HG03469 (cell line): ENCODE measurements around the gene RTL5.

ENCODE experiments used
- ATAC-seq: cut with Tn5 transposase; IDR thresholded peaks from one replicate; pipeline ENCODE4 v1.9.1; 2021; ENCODE audit warnings: mild to moderate bottlenecking, moderate library complexity, moderate number of reproducible peaks; ENCODE audit not compliant: unreplicated experiment

Gene RTL5

GRCh38 chrX:72130156-72130761 is 1.5 kb downstream of the RTL5 start:
- ATAC-seq, result no peak

DNA sequence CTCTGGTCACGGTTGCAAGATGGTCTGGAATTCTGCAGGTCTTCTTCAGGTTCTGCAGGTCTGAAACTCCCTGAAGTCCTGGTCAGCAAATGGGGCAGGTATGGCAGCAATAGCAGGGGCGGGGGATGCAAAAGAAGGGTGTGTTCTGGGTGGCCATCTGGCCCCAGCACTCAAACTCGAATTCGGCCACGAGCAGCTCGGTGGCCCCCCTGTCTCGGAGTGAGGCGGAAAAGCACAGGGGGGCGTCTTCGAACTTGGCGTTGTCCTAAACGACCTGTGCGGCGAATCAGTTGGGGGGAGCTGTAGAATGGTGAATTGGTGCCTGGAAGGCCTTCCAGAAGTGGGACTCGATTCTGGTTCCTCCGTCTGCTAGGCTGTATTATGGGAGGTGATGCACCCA is 2.1 kb downstream of the RTL5 start:
- ATAC-seq, result no peak

DNA sequence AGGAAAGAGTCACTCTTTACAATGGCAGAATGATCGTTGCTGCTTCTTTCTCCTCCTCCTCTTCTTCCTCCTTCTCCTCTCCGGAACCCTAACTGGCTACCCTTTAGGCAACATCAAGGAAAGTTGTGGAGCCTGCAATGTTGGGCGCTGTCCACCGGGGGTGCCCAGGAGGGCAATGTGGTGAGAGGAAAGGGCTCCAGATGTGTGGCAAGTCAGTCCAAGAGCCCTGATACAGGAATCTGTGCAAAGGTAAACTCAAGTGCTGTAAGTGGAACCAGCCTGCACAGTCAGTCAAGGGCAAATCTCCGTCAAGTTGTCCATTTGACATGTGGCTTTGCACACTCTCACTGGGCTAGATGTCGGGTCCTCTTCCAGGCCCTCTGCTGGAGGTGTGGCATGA is 2.8 kb downstream of the RTL5 start:
- no peak for ATAC-seq

- no peak for ATAC-seq
Observed at GRCh38 chrX:72128183-72128834, 3.4 kb downstream of the RTL5 start.

- no peak for ATAC-seq
Observed at GRCh38 chrX:72127332-72127731, 4.4 kb downstream of the RTL5 start.

- ATAC-seq, result peak; percentile 45
Observed at GRCh38 chrX:72126539-72127140, 5.1 kb downstream of the RTL5 start.

DNA sequence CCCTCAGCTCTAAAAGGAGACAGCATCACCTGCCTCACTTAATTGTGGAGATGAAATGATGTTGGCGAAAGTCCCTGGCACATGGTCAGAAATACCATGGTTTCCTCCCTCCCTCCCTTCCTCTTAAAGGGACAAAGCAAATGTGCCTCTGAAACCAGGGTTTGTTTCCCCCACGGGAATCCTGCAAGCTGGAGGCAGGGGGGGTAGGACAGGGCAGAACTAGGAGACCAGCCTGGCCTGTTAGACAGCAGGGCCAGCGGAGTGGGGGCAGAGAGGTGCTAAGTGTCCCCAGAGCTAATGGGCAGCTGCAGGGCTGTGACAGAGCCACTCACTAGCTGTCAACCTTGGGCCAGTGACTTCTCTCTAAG is 5.7 kb downstream of the RTL5 start:
- no peak for ATAC-seq

DNA sequence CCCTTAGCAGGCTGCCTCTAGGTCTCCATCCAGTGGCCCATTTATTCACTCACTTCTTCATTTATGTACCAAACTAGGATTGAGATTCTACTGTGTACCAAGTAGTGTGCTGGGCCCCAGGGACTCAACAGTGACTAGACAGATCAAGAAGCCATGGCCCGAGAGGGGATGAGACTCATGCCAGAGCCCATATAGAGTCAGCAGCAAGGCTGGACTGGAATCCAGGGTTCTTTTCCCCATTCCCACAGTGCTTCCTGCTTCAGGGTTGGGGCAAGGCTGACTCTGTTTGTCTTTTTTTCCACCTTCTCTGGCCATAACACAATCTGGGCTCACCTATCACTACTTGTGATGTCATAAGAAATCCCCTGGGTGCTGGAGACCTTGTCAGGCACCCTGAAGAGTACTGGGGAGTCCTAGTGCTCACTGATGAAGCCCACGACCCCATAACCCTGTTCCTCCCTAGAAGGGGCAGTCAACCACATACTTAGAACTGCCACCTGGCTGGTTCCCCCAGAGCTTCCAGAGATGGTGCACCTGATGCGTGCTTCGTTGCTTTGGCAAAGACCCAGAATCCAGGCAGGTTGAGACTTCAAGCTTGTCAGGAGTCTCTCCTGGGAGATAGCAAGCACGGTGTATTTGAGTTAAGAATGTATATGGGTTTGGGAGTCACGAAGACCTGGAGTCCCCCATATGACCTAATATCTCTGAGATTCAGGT is 6.2 kb downstream of the RTL5 start:
- ATAC-seq, result no peak

GRCh38 chrX:72124540-72125201 is 7.0 kb downstream of the RTL5 start:
- ATAC-seq, result no peak

GRCh38 chrX:72123471-72124185 is 8.1 kb downstream of the RTL5 start:
- no peak for ATAC-seq

DNA sequence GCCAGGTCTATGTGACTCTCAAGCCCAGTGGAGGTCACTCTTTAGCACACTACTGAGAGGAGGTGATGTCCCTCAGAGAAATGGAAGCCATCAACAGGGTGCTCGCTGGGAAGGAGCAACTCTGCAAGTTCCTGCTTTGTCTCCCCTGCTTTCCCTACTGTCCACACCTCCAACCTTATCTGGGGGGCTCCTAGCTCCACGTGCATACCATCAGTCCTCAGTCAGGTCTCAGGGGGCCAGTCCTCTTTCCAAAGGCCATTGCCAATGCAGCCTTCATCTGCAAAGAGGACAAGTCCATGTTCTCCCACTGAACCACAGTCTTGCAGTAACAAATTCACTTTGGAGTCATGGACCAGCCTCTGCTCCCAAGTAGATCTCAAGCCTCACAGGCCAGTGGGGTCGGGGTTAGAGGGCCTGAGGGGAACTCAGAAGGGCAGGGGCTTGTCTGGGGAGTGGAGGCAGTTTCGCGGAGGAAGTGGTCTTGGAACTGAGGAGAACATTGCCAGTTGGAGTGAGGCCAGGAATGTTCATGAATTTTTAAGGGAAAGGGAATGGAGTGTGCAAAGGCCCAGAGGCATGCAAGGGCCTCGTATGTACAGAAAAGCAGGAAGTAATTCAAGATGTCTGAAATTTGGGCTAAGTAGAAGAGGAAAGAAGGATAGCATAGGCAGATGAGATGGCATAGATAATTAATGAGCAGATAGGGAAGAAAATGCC is 8.9 kb downstream of the RTL5 start:
- ATAC-seq, result no peak

DNA sequence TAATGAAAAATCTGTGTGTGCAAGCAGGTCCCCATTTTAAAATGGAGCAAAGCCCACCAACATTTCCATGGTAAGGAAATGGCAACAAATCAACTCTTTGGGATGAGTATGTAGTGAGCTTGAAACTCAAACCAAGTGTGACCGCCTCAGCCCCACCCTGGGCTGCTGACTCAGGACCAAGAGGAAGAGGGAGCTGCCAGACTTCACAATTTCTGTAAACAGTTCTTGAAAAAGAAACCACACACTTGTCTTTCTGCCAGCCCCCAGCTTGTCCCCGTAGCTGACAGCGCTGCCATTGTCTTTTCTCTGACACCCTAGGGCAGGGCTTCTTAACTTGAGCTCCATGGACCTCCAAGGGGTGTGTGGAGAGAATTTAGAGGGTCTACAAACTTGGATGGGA is 10.3 kb downstream of the RTL5 start:
- peak; percentile 48 for ATAC-seq

GRCh38 chrX:72120837-72121236 is 10.9 kb downstream of the RTL5 start:
- no peak for ATAC-seq

DNA sequence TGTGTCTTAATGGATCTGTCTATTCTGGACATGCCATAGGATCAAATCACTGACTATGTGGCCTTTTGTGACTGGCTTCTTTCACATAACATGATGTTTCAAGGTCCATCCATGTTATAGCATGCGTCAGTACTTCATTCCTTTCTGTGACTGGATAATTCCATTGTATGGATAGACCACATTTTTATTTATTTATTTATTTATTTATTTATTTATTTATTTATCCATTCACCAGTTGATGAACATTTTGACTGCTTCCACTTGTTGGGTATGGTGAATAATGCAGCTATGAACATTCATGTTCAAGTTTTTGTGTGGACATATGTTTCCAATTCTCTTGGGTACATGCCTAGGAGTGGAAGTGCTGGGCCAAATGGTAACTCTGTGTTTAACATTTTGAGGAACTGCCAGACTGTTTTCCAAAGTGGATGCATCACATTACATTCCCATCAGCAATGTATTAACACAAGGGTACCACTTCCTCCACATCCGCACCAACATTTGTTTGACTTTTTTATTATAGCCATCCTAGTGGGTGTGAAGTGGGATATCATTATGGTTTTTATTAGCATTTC is 14.0 kb downstream of the RTL5 start:
- no peak for ATAC-seq

GRCh38 chrX:72115380-72115779 is 16.3 kb downstream of the RTL5 start:
- no peak for ATAC-seq

DNA sequence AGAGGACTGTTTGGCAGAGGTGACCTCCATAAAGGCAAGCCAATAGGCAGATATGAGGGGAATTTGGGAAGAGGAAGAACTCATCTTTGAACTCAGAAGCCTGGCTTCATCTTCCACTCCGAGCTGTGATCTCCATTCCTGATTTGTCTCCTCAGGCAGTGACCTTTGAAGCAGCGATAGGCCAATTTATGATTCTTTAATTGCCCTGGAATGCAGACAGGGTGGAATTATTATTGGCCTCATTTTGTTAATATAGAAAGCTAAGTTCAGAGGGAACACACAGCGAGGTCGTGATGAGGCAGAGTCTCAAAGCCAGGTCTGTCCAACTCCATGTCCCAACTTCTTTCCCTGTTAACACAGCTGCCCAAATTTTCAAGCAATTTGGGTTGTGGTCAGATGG is 16.9 kb downstream of the RTL5 start:
- no peak for ATAC-seq

GRCh38 chrX:72114306-72114705 is 17.4 kb downstream of the RTL5 start:
- ATAC-seq, result no peak

GRCh38 chrX:72113461-72113860 is 18.3 kb downstream of the RTL5 start:
- no peak for ATAC-seq

GRCh38 chrX:72110876-72111708 is 20.6 kb downstream of the RTL5 start:
- ATAC-seq, result no peak
